GM23248 (cell line): ENCODE measurements around the gene DGKQ.

ENCODE experiments used
- EZH2 ChIP-seq: fragments of 200-600 bp; sonication (generic); IDR thresholded peaks from 2 replicates; pipeline ENCODE4 v1.6.1; 2018; ENCODE audit warnings: antibody characterized with exemption, mild to moderate bottlenecking; ENCODE audit not compliant: insufficient read depth, poor library complexity, severe bottlenecking
- EZH2phosphoT487 ChIP-seq: fragments of 200-600 bp; sonication (generic); IDR thresholded peaks from 2 replicates; pipeline ENCODE4 v1.6.1; 2018; ENCODE audit warnings: antibody characterized with exemption, moderate library complexity, mild to moderate bottlenecking, low read depth; ENCODE audit not compliant: insufficient read depth

DNA sequence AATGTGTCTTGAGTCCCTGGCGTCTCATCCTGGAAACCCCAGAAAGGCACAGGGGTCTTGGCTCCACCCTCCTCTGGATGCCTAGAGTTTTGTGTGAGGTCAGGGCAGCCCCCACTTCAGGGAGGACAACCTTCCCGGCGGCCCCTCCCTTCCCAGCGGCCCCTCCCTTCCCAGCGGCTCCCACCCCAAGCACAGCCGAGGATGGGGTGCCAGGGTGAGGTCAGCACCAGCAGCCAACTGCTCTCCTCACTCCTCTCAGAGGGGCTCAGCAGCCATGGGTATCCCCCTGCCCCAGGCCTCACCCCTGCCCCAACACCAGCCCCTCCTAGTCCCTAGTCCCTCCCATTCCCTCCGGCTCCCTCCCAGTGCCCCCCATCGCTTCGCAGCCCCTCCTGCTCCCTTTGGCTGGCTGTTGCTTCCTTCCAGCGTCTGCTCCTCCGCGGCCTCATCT, 17.4 kb downstream of the DGKQ start:
- TF ChIP-seq EZH2 (no peak), EZH2phosphoT487 (no peak)
